Omental fat pad (tissue), 4 donors: ENCODE data around the gene GLUD2. TPM values are rescaled to one million over a fixed set of nuclear protein-coding genes. Genes with fewer than 3 reads are reported as not detected.

Source experiments
- ATAC-seq: fragments of 150-250 bp; one replicate; pipeline ENCODE4 v1.9.1; 2016; ENCODE audit warnings: mild to moderate bottlenecking, moderate library complexity; ENCODE audit not compliant: low FRiP score
- DNase-seq: peaks from one replicate; pipeline ENCODE4 v3.0.0-alpha.2; 2019; ENCODE audit warnings: low spot score
- CTCF ChIP-seq, 3 donors: fragments of 450-650 bp; IDR thresholded peaks; one replicate each; pipeline ENCODE4 v1.5.1; 2016 to 2017; ENCODE audit warnings: antibody characterized with exemption in 3 of 3, mild to moderate bottlenecking in 3 of 3, moderate library complexity in 2 of 3
- total RNA-seq, 4 donors: library from RNA; depleted of rRNA; stranded (reverse); fragments of >200 nt; gene quantifications; one replicate each; pipeline ENCODE4 v1.1.0, GENCODE V29; 2016

GLUD2 gene
- total RNA-seq, 4 donors from 2014 or later, result 4.0 to 9.8 (median 7.5) TPM

DNA sequence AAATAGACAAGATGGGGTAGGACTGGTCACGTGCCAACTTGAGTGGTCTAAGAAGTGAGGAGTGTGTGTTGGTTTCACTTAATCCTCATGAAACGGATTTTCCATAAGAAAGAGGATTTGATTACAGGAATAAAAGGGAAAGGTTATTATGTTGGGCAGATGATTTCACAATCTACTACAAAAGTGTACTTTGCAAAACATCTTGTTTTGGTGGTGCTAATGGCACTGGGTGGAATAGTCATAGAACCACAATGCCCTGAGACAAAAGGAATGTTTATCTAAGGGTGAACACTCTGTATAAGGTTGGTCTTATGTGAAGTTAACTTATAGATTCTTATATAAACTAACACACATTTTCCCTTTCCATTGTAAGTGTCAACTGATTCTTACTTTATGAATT lies 45.6 kb downstream of the GLUD2 start:
- ATAC-seq, result no peak

More for the DNA sequence above, 45.6 kb downstream of the GLUD2 start:
- DNase-seq, result no peak
- TF ChIP-seq CTCF (IDR thresholded peaks at IDR 0.05), result no peak

Other genes with a start within 250 kb of the GLUD2 start
- not detected for gene CT47B1, start 171.7 kb upstream of the GLUD2 start, total RNA-seq
- gene CT47A11, start 110.5 kb upstream of the GLUD2 start, total RNA-seq, result not detected
- gene CT47A10, start 105.6 kb upstream of the GLUD2 start, total RNA-seq, result not detected
- gene CT47A9, start 100.7 kb upstream of the GLUD2 start, total RNA-seq, result not detected
- not detected for gene CT47A8, start 95.9 kb upstream of the GLUD2 start, total RNA-seq
- not detected for gene CT47A7, start 91.0 kb upstream of the GLUD2 start, total RNA-seq
- gene CT47A6, start 86.1 kb upstream of the GLUD2 start, total RNA-seq, result not detected
- gene CT47A5, start 81.3 kb upstream of the GLUD2 start, total RNA-seq, result not detected
- not detected for gene CT47A4, start 76.4 kb upstream of the GLUD2 start, total RNA-seq
- gene CT47A3, start 71.5 kb upstream of the GLUD2 start, total RNA-seq, result not detected
- not detected for gene CT47A2, start 66.7 kb upstream of the GLUD2 start, total RNA-seq
- not detected for gene CT47A1, start 61.9 kb upstream of the GLUD2 start, total RNA-seq